Epithelial cell of proximal tubule (primary cell): ENCODE data around the gene SF1. TPM values are rescaled to one million over a fixed set of nuclear protein-coding genes. Genes with fewer than 3 reads are reported as not detected.

Source experiments
- DNase-seq: peaks from one replicate; pipeline ENCODE4 v3.0.0-alpha.2; 2011; ENCODE audit warnings: low read depth
- H3K4me3 ChIP-seq: 2 replicates; pipeline ENCODE4 v1.5.1; 2011; ENCODE audit warnings: low read depth, mild to moderate bottlenecking, low read length
- CTCF ChIP-seq: conservative IDR thresholded peaks from 2 replicates; pipeline ENCODE4 v1.5.1; 2012; ENCODE audit warnings: low read depth, mild to moderate bottlenecking, low read length
- total RNA-seq: library from RNA; depleted of rRNA; stranded (reverse); fragments of >200 nt; gene quantifications from 2 replicates; pipeline ENCODE4 v1.2.3, GENCODE V29; 2015

SF1 gene
- total RNA-seq, 1 donor from 2014 or later, result 111 TPM

DNA sequence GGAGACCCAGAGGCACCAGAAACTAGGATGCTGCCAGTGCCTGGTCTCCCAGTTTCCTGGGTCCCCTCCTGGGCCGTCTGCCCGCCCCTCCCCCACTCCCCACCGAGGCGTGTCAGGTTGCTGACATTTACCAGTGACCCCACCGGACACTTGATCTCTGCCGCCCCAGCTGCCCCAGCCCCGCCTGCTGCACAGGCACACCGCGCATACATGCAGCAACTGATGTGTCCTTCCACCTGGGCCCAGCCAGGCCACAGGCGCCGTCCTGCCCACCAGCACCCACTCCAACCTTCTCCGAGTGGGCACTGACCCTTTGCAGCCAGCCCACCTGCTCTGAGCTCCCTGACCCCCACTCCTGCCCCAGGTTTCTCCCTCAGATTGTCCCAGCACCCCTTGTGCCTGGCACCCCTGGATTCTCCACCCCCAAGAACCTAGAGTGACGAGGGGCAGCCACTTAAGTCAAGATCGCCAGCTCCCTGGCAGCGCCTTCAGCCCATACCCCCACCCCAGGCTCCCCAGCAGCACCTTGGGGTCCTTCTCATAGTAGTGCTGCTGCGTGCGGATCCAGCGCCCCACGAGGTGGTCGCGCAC, 19.1 kb downstream of the SF1 start:
- DNase-seq, result no peak
- H3K4me3 ChIP-seq, result no peak overlapping the region

GRCh38 chr11:64758330-64759079, 19.8 kb downstream of the SF1 start:
- no peak for DNase-seq
- TF ChIP-seq CTCF, result no peak
- H3K4me3 ChIP-seq, result no peak overlapping the region

More for the DNA sequence above, 19.1 kb downstream of the SF1 start:
- no peak for TF ChIP-seq CTCF

DNA sequence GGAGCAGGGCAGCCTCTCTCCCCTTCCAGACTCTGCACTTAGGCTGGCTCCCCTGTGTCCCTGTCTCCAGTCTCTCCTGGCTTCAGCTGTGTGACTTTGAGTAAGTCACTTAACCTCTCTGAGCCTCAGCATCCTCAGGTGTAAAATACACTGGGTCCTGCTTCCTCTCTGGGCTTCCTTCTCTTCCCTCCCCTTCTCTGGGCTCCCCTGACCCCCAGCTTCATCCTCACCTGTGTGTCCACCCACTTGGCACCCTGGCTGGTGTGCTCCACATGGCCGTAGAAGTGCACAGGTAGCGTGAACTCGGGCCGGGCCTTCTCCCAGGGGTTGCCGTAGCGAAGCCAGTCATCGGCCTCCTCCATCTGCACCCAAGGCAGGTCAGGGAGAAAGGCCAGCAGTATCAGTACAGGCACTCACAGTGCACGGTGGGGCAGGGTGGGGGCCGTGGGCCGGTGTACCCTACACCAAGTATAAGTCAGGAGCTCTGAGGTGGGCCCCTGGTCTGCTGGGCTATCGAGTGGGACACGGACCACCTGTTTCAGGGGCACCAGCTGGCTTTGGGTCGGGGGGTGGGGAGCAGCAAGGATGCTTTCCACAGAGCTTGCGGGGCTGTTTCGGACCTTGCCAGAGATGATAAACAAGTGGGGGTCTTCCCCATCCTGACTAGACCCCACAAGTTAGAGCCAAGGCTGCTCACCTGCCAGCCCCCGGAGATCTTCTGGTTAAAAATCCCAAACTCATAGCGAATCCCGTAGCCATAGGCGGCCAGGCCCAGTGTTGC, 20.6 kb downstream of the SF1 start:
- TF ChIP-seq CTCF, result no peak
- H3K4me3 ChIP-seq, result no peak overlapping the region
- no peak for DNase-seq

DNA sequence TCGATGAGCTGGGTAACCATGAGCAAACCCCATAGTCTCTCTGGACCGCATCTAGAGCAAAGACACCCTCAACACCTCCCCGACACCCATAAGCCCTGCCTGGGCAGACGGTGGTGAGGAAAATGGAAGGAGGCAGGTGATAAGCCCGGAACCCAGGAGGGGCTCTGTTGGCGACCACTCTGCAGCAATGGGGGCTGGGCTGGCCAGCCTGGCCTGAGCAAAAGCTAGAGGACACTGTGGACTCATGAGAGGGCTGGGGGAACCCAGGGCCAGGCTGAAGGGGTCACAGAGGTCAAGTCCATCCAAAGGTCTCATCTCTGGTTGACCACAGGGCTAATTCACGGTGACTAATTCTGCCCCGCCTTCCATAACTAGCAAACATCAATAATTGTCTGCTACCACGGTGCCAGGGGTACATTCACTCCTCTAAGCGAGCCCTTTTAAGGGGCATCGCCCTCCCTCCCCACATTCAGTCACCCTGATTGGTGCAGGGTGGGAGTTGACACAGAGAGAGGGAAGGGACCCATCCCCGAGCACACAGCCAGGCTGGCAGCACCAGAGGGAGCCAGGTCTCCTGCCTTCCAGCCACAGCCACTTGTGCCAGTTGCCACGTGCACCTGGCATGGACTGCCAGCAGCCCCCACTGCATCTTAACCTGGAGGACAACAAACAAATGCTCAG, 22.5 kb downstream of the SF1 start:
- H3K4me3 ChIP-seq, result no peak overlapping the region
- TF ChIP-seq CTCF, result no peak
- DNase-seq, result no peak

DNA sequence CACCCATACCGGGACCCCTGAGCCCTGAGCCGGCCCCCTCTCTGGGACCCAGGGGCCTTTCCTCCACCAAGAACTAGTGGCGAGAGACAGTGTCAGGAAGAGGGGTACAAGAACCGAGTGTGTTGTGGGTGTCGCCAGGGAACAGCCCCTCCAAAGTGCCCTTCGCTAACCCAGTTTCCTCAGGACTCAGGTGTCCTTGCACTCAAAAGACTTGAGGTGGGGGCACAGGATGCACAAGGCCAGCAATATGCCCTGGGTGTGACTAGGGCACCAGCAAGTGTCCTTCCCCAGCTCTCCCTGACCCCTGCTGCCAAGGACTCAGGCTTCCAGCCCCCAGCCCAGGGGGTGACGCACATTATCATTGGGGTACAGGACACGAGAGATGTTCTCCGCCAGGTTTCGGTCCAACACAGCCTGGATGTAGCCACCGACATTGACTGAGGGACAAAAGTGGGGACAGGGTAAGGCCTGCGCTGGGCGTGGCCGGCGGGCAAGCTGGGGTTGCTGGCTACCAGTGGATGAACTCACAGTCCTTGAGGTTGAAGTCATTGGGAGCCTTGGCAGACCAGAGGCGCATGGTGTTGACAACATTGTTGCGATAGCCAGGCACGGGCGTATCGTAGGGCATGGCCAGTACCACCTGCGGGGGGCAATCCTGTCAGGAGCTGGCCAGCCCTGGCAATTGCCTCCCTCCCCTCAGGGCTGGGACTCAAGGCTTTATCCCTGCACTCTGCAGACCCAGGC, 23.3 kb downstream of the SF1 start:
- DNase-seq, result no peak
- H3K4me3 ChIP-seq, result no peak overlapping the region
- TF ChIP-seq CTCF, result no peak
